ENCODE data around the gene CRYGA. TPM values are rescaled to one million over a fixed set of nuclear protein-coding genes. Genes with fewer than 3 reads are reported as not detected.

CRYGA gene, protein sequence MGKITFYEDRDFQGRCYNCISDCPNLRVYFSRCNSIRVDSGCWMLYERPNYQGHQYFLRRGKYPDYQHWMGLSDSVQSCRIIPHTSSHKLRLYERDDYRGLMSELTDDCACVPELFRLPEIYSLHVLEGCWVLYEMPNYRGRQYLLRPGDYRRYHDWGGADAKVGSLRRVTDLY
- not detected in 2 replicates for total RNA-seq

DNA sequence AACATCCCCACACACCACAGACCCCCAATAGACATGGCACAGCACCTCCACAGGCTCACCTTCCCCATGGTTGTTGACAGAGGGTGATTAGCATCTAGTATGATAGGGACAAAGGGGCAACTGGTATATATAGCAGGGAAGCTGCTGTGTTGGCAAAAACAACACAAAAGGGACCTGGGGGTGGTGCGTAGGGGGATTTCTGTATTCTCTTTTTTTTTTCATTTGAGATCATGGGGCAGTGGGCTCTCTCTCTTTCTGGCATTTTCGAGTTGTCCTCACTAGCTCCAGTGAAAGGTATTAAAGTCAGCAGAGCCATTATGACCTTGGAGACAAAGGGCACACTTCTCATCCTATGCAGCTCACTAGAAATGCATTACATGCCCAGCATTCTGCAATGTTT is at the start of gene CRYGA:
Gene CRYGA, minus strand, starts transcription at position 101 of the 400 bp plus-strand sequence. Its CDS starts 33 bp downstream, at position 68.
- TF ChIP-seq, protein P1, sequence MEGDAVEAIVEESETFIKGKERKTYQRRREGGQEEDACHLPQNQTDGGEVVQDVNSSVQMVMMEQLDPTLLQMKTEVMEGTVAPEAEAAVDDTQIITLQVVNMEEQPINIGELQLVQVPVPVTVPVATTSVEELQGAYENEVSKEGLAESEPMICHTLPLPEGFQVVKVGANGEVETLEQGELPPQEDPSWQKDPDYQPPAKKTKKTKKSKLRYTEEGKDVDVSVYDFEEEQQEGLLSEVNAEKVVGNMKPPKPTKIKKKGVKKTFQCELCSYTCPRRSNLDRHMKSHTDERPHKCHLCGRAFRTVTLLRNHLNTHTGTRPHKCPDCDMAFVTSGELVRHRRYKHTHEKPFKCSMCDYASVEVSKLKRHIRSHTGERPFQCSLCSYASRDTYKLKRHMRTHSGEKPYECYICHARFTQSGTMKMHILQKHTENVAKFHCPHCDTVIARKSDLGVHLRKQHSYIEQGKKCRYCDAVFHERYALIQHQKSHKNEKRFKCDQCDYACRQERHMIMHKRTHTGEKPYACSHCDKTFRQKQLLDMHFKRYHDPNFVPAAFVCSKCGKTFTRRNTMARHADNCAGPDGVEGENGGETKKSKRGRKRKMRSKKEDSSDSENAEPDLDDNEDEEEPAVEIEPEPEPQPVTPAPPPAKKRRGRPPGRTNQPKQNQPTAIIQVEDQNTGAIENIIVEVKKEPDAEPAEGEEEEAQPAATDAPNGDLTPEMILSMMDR (conservative IDR thresholded peaks at IDR 0.05; ENCODE audit: low read depth, low read length) = no peak
- no peak for DNase-seq (ENCODE audit: low read depth)
- H3K4me3 ChIP-seq (ENCODE audit: low read depth, low read length) = no peak within 1 kb of the TSS

DNA sequence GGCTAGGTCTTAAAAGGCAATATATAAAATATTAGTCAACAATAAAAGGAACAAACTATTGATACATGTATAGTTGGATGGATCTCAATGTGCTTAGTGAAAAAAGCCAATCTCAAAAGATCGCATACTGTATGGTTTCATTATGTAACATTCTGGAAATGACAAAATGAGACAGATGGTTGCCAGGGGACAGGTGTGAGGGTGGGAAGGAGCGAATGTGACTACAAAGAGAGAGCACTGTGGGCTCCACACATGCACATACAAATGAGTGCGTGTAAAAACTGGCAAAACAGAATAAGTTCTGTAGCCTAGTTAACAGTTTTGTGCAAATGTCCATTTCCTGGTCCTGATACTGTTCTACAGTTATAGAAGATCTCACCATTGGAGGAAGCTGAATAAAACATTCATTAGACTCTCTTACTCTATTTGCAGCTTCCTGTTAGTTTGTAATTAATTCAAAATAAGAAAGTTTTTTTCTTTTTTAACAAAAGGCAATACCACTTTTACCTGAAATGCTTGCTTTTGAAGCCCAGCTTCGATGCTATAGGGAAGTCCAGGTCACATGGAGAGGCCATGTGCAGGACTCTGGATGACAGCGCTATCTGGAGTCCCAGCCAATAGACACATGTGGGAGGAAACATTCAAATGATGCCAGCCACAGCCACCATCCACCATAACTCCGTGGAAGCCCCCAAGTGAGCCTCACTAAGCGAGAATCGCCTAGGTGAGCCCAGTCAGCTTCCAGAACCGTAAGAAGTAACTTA is 47.5 kb upstream of the CRYGA start:
- no peak for DNase-seq (ENCODE audit: low read depth)
- TF ChIP-seq, protein P1 (conservative IDR thresholded peaks at IDR 0.05; ENCODE audit: low read depth, low read length) = no peak
- H3K4me3 ChIP-seq (ENCODE audit: low read depth, low read length) = no peak overlapping the region

DNA sequence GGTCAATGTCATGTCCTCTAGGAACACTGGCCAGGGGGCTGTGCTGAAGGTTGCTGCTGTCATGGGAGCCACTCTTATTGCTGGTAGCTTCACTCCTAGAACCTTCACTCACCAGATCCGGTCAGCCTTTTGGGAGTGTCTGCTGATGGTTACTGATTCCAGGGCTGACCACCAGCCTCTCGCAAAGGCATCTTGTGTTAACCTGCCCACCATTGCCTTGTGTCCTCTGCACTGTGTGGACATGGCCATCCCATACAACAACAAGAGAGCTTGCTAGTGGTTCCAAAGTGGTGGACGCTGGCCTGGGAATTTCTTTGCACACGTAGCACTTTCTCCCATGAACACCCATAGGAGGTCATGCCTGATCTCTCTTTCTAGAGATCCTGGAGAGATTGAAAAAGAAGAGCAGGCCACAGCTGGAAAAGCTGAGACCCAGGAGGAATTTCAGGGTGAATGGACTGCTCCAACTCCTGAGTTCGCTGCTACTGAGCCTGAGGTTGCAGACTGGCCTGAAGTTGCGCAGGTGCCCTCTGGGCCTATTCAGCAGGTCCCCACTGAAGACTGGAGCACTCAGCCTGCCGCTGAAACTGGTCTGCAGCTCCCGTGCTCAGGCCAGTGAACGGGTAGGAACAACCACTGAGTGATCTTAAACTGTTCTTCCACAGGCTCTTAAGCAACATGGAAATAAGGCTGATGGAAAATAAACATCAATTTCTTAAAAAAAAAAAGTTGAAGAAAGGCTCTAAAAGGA is 45.1 kb upstream of the CRYGA start:
- no peak overlapping the region for H3K4me3 ChIP-seq (ENCODE audit: low read depth, low read length)
- TF ChIP-seq, protein P1 (conservative IDR thresholded peaks at IDR 0.05; ENCODE audit: low read depth, low read length) = no peak
- DNase-seq (ENCODE audit: low read depth) = no peak

DNA sequence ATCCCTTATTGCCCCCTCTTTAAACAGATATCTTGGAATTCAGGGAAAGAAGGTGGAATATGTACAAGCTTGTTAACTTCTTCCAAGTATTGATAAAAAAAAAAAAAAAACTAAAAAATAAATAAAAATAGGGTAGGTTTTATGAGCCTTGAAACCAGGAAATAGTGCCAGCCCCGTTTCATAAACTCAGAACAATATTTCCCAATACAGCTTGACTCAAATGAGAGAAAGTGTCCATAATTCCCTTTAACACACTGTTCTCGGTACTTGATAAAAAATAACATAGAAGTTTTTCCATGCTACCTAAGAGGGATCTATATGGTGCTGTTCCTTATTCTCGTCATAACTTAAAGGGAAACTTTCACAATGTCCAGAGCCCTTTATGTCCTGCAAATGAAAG is 44.4 kb upstream of the CRYGA start:
- H3K4me3 ChIP-seq (ENCODE audit: low read depth, low read length) = no peak overlapping the region
- TF ChIP-seq, protein P1 (conservative IDR thresholded peaks at IDR 0.05; ENCODE audit: low read depth, low read length) = no peak
- DNase-seq (ENCODE audit: low read depth) = no peak

DNA sequence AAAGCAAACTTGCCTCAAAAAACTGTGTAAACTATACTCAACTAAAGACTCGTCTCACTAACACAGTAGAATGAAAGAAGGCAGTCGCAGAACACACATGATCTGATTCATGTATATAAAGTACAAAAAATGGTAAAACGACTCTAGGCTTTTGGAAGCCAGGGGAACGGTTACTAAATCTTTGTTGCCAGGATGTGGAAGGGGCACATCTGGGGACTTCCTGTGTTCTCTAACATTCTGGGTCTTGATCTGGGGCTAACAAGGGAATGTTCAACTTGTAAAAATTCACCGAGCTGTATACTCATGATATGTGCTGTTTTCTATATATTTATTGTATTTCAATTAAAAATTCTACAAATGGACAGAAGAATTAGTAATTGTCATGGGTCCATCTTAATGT is 40.8 kb upstream of the CRYGA start:
- DNase-seq (ENCODE audit: low read depth) = no peak
- TF ChIP-seq, protein P1 (conservative IDR thresholded peaks at IDR 0.05; ENCODE audit: low read depth, low read length) = no peak
- no peak overlapping the region for H3K4me3 ChIP-seq (ENCODE audit: low read depth, low read length)

DNA sequence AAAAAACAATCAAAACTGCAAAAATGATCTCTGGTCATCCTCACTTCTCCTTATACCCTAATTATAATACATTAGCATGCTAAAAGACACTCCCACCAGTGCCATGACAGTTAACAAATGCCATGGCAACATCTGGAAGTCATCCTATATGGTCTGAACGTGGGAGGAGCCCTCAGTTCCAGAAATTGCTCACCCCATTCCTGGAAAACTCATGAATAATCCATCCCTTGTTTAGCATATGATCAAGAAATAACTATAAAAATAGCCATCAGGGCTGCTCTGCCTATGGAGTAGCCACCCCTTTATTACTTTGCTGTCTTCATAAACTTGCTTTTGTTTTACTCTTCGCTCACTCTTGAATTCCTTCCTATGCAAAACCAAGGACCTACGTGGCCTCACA is 32.1 kb upstream of the CRYGA start:
- no peak for DNase-seq (ENCODE audit: low read depth)
- TF ChIP-seq, protein P1 (conservative IDR thresholded peaks at IDR 0.05; ENCODE audit: low read depth, low read length) = no peak
- H3K4me3 ChIP-seq (ENCODE audit: low read depth, low read length) = no peak overlapping the region

All from epithelial cell of proximal tubule (primary cell).